ENCODE results near the gene C11orf54. TPM values are rescaled to one million over a fixed set of nuclear protein-coding genes. Genes with fewer than 3 reads are reported as not detected.

C11orf54 gene
- polyA plus RNA-seq = 5.6 to 11.9 TPM (median 7.9 TPM) in 3 replicates
- 12.9 TPM for polyA plus RNA-seq (2011; ENCODE audit: low read depth)
- polyA plus RNA-seq (2011; cell fraction: cytosol; rRNA removed) = 4.7 and 10.2 TPM in 2 replicates
- 11.2 and 12.6 TPM in 2 replicates for polyA plus RNA-seq (2011; cell fraction: nucleus; rRNA removed)
- polyA plus RNA-seq (2012; ENCODE audit: low replicate concordance) = 5.7 and 16.9 TPM in 2 replicates
- 0.52 to 5.2 TPM (median 2.7 TPM) in 3 replicates for polyA minus RNA-seq
- 5.4 TPM for polyA minus RNA-seq (2011; cell fraction: cytosol; rRNA and poly(A)+ RNA removed)
- polyA minus RNA-seq (2011; cell fraction: nucleus; rRNA and poly(A)+ RNA removed) = 3.3 and 4.7 TPM in 2 replicates

DNA sequence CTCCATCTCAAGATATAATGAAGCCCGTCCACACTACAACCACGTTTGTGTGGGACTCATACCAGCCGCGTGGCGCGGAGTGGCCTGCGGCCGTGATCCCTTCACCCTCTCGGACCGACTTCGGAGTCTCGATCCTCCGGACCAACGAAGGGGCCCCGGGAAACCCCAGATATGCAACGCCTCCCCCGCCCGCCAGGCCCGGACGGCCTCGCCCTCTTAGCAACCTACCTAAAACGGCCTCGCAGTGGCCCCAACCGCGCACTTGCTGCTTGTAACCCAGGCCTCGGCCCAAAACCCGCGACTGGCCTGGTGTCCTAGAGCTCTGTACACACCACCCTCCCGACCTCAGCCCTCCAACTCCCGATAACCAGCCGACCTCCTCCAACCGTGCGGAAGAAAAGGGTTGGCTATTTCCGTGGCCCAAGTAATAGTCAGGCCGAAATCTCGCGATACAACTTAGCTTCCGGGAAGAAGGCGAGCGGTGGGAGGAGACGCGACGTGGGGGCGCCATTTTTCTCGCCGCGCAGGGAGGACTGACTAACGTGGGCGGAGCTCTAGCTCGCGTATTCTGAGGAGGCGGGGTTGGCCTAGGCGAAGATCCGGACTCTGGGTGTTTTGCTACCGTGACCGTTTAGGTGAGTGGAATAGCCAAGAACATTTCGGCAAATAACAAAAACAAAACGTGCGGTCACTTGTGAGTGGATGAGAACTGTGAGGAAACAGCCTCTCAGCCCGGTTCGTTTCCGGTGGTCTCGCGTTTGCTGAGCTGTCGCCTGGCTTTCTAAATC, at the start of gene C11orf54, which contains the start of gene TAF1D:
TSS of gene C11orf54 (plus strand) at position 579 of the 788 bp plus-strand sequence. CDS start 5,722 bp downstream, outside the sequence.
TSS of gene TAF1D (minus strand) at position 402 of the 788 bp plus-strand sequence. CDS start 2,191 bp downstream, outside the sequence.
- Histone ChIP-seq H3K4me3 (ENCODE audit: control insufficient read depth in 2 of 3, extremely low read depth in 1 of 3, insufficient read depth in 2 of 3, low read depth in 1 of 3, low read length in 3 of 3) (peak within 1 kb of the TSS; percentile 76 to 92 (median 87)), H3K27ac (ENCODE audit: control insufficient read depth, insufficient read depth, low read length) (peak within 1 kb of the TSS; percentile 92), H2AFZ (ENCODE audit: control insufficient read depth, low read length) (peak within 1 kb of the TSS; percentile 100), H3K9me1 (ENCODE audit: control insufficient read depth, extremely low read depth, insufficient read depth, low read length) (no peaks in the 10 kb centered on the region), H3K9ac (ENCODE audit: control insufficient read depth, extremely low read depth, insufficient read depth, low read length) (peak within 1 kb of the TSS; percentile 98), H3K4me1 (ENCODE audit: control insufficient read depth, extremely low read depth, insufficient read depth, low read length) (peaks cover 17% of the 10 kb centered on the region), H3K27me3 (ENCODE audit: control insufficient read depth, extremely low read depth, insufficient read depth, low read length) (no peaks in the 10 kb centered on the region), H3K9me3 (ENCODE audit: control insufficient read depth, low read depth, low read length) (no peaks in the 10 kb centered on the region), H4K20me1 (ENCODE audit: control insufficient read depth, extremely low read depth, insufficient read depth, low read length) (peaks cover 19% of the 10 kb centered on the region), H3K79me2 (ENCODE audit: control insufficient read depth, insufficient read depth, low read length) (peaks cover 50% of the 10 kb centered on the region), H3K36me3 (ENCODE audit: control insufficient read depth in 2 of 2, extremely low read depth in 1 of 2, insufficient read depth in 2 of 2, low read length in 2 of 2) (peaks cover 9 to 29% of the 10 kb centered on the region in 2 experiments), H3K4me2 (ENCODE audit: control insufficient read depth, extremely low read depth, insufficient read depth, low read depth, low read length) (peak within 1 kb of the TSS; percentile 98)
- FAIRE-seq = peak; percentile 71
- TF ChIP-seq, protein P1, sequence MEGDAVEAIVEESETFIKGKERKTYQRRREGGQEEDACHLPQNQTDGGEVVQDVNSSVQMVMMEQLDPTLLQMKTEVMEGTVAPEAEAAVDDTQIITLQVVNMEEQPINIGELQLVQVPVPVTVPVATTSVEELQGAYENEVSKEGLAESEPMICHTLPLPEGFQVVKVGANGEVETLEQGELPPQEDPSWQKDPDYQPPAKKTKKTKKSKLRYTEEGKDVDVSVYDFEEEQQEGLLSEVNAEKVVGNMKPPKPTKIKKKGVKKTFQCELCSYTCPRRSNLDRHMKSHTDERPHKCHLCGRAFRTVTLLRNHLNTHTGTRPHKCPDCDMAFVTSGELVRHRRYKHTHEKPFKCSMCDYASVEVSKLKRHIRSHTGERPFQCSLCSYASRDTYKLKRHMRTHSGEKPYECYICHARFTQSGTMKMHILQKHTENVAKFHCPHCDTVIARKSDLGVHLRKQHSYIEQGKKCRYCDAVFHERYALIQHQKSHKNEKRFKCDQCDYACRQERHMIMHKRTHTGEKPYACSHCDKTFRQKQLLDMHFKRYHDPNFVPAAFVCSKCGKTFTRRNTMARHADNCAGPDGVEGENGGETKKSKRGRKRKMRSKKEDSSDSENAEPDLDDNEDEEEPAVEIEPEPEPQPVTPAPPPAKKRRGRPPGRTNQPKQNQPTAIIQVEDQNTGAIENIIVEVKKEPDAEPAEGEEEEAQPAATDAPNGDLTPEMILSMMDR (optimal IDR thresholded peaks at IDR 0.05 in 1 of 3, IDR thresholded peaks at IDR 0.05 in 1 of 3, conservative IDR thresholded peaks at IDR 0.05 in 1 of 3; ENCODE audit: extremely low read depth in 1 of 3, insufficient read depth in 2 of 3, low read length in 3 of 3) = peak in 1 of 3 experiments; percentile 6
- no peak for TF ChIP-seq EZH2 (IDR thresholded peaks at IDR 0.05; ENCODE audit: low read length)
- dilution Hi-C loops (cut with MboI; ENCODE audit: extremely low pct_ligation_motif_present, low sequenced_read_pairs) = no loop called here
- peak; percentile 83 for DNase-seq (ENCODE audit: low read depth, low spot score)

DNA sequence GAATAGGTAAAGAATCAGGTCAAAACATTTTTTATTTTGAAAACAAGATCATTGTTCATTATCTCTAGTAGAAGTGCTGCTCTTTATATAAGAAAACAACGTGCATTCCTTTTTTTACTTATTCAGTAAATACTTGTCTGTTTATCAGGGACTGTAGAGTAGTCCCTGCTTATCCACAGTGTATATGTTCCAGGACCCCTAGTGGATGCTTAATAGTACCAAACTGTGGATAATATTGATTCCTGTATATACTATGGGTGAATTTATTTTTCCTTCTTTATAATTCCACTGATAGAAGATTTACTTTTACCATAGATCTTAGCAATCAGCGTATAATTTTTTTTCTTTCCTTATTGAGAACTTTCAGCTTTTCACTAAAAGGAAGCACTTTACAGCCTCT, 47.4 kb upstream of the C11orf54 start:
- Histone ChIP-seq H3K9me3 (ENCODE audit: control insufficient read depth, low read depth, low read length) (no peaks in the 10 kb centered on the region), H4K20me1 (ENCODE audit: control insufficient read depth, extremely low read depth, insufficient read depth, low read length) (no peaks in the 10 kb centered on the region), H3K4me2 (ENCODE audit: control insufficient read depth, extremely low read depth, insufficient read depth, low read depth, low read length) (no peak overlapping the region), H3K27ac (ENCODE audit: control insufficient read depth, insufficient read depth, low read length) (no peak overlapping the region), H2AFZ (ENCODE audit: control insufficient read depth, low read length) (no peak overlapping the region), H3K36me3 (ENCODE audit: control insufficient read depth in 2 of 2, extremely low read depth in 1 of 2, insufficient read depth in 2 of 2, low read length in 2 of 2) (peaks cover 17 to 18% of the 10 kb centered on the region in 2 experiments), H3K9me1 (ENCODE audit: control insufficient read depth, extremely low read depth, insufficient read depth, low read length) (no peaks in the 10 kb centered on the region), H3K79me2 (ENCODE audit: control insufficient read depth, insufficient read depth, low read length) (no peaks in the 10 kb centered on the region), H3K4me1 (ENCODE audit: control insufficient read depth, extremely low read depth, insufficient read depth, low read length) (no peaks in the 10 kb centered on the region), H3K27me3 (ENCODE audit: control insufficient read depth, extremely low read depth, insufficient read depth, low read length) (no peaks in the 10 kb centered on the region), H3K9ac (ENCODE audit: control insufficient read depth, extremely low read depth, insufficient read depth, low read length) (no peak overlapping the region), H3K4me3 (ENCODE audit: control insufficient read depth in 2 of 3, extremely low read depth in 1 of 3, insufficient read depth in 2 of 3, low read depth in 1 of 3, low read length in 3 of 3) (no peak overlapping the region)
- no peak for TF ChIP-seq EZH2 (IDR thresholded peaks at IDR 0.05; ENCODE audit: low read length)
- TF ChIP-seq, protein P1 (optimal IDR thresholded peaks at IDR 0.05 in 1 of 3, IDR thresholded peaks at IDR 0.05 in 1 of 3, conservative IDR thresholded peaks at IDR 0.05 in 1 of 3; ENCODE audit: extremely low read depth in 1 of 3, insufficient read depth in 2 of 3, low read length in 3 of 3) = no peak
- dilution Hi-C loops (cut with MboI; ENCODE audit: extremely low pct_ligation_motif_present, low sequenced_read_pairs) = no loop called here
- no peak for DNase-seq (ENCODE audit: low read depth, low spot score)
- no peak for FAIRE-seq

Data from keratinocyte (primary cell).